Superior temporal gyrus (tissue), 1 donor: ENCODE data around the gene CYP21A2.
"Not testable (repeated sequence)": the region's sequence is repeated elsewhere in the genome, so short reads cannot be mapped to it uniquely, and the experiment has no call there.

Source experiments
- DNase-seq: peaks from one replicate; pipeline ENCODE4 v3.0.0-alpha.2; 2016; ENCODE audit errors: extremely low spot score

The CYP21A2 gene

GRCh38 chr6:32029553-32029952 is 8.7 kb upstream of the CYP21A2 start:
- not testable (repeated sequence) for DNase-seq

GRCh38 chr6:32035283-32036013 is 2.8 kb upstream of the CYP21A2 start:
- DNase-seq: not testable (repeated sequence)

- not testable (repeated sequence) for DNase-seq
Observed at GRCh38 chr6:32037136-32037535, 1.1 kb upstream of the CYP21A2 start.

- DNase-seq: not testable (repeated sequence)
Observed at GRCh38 chr6:32038878-32039277, 663 bp downstream of the CYP21A2 start.

- DNase-seq: not testable (repeated sequence)
Observed at GRCh38 chr6:32039321-32040274, 1.4 kb downstream of the CYP21A2 start.

GRCh38 chr6:32040299-32041049 is 2.3 kb downstream of the CYP21A2 start:
- DNase-seq: not testable (repeated sequence)

GRCh38 chr6:32041050-32041321 is 2.8 kb downstream of the CYP21A2 start:
- not testable (repeated sequence) for DNase-seq

GRCh38 chr6:32041385-32041784 is 3.2 kb downstream of the CYP21A2 start:
- not testable (repeated sequence) for DNase-seq

GRCh38 chr6:32042276-32042675 is 4.1 kb downstream of the CYP21A2 start:
- not testable (repeated sequence) for DNase-seq

- DNase-seq: not testable (repeated sequence)
Observed at GRCh38 chr6:32043589-32044380, 5.6 kb downstream of the CYP21A2 start.

- DNase-seq: not testable (repeated sequence)
Observed at GRCh38 chr6:32044916-32045315, 6.7 kb downstream of the CYP21A2 start.

- DNase-seq: no peak
Observed at GRCh38 chr6:32045811-32046449, 7.7 kb downstream of the CYP21A2 start.

GRCh38 chr6:32046450-32047083 is 8.4 kb downstream of the CYP21A2 start:
- no peak for DNase-seq

GRCh38 chr6:32047084-32047478 is 8.9 kb downstream of the CYP21A2 start:
- no peak for DNase-seq

GRCh38 chr6:32047539-32047854 is 9.3 kb downstream of the CYP21A2 start:
- no peak for DNase-seq

GRCh38 chr6:32047855-32048766 is 9.9 kb downstream of the CYP21A2 start:
- peak; percentile 69 for DNase-seq

GRCh38 chr6:32049149-32049548 is 10.9 kb downstream of the CYP21A2 start:
- not testable (repeated sequence) for DNase-seq

GRCh38 chr6:32049736-32050135 is 11.5 kb downstream of the CYP21A2 start:
- not testable (repeated sequence) for DNase-seq

GRCh38 chr6:32050562-32050961 is 12.3 kb downstream of the CYP21A2 start:
- no peak for DNase-seq
